ENCODE data around the gene MSH3.
A peak's percentile ranks its signal among the peaks of the same experiment; 100 is the strongest.
"Not testable (repeated sequence)": the region's sequence is repeated elsewhere in the genome, so short reads cannot be mapped to it uniquely, and the experiment has no call there.

Gene MSH3

GRCh38 chr5:80653502-80653901, 950 bp upstream of the MSH3 start:
- H3K4me3 ChIP-seq (ENCODE audit: low read depth, low read length), result peak overlapping the region; percentile 96
- no peak for TF ChIP-seq CTCF (IDR thresholded peaks at IDR 0.05; ENCODE audit: control insufficient read depth, extremely low read depth, insufficient read depth)
- DNase-seq (ENCODE audit: low read depth), result no peak

- TF ChIP-seq CTCF (IDR thresholded peaks at IDR 0.05; ENCODE audit: control insufficient read depth, extremely low read depth, insufficient read depth), result no peak
- no peak for DNase-seq (ENCODE audit: low read depth)
- peak overlapping the region; percentile 96 for H3K4me3 ChIP-seq (ENCODE audit: low read depth, low read length)
These were observed 430 bp upstream of the MSH3 start for GRCh38 chr5:80654054-80654390.

- DNase-seq (ENCODE audit: low read depth), result no peak
- H3K4me3 ChIP-seq (ENCODE audit: low read depth, low read length), result peak overlapping the region; percentile 96
- TF ChIP-seq CTCF (IDR thresholded peaks at IDR 0.05; ENCODE audit: control insufficient read depth, extremely low read depth, insufficient read depth), result no peak
These were observed 851 bp downstream of the MSH3 start for GRCh38 chr5:80655231-80655774.

- no peak for TF ChIP-seq CTCF (IDR thresholded peaks at IDR 0.05; ENCODE audit: control insufficient read depth, extremely low read depth, insufficient read depth)
- no peak for DNase-seq (ENCODE audit: low read depth)
- H3K4me3 ChIP-seq (ENCODE audit: low read depth, low read length), result no peak overlapping the region
These were observed 2.0 kb downstream of the MSH3 start for GRCh38 chr5:80656425-80656824.

GRCh38 chr5:80659106-80659505, 4.7 kb downstream of the MSH3 start:
- DNase-seq (ENCODE audit: low read depth), result no peak
- no peak overlapping the region for H3K4me3 ChIP-seq (ENCODE audit: low read depth, low read length)
- TF ChIP-seq CTCF (IDR thresholded peaks at IDR 0.05; ENCODE audit: control insufficient read depth, extremely low read depth, insufficient read depth), result no peak

- H3K4me3 ChIP-seq (ENCODE audit: low read depth, low read length); DNase-seq (ENCODE audit: low read depth): not testable (repeated sequence)
These were observed 6.2 kb downstream of the MSH3 start for GRCh38 chr5:80660661-80661060.

- DNase-seq (ENCODE audit: low read depth), result no peak
- H3K4me3 ChIP-seq (ENCODE audit: low read depth, low read length), result no peak overlapping the region
- TF ChIP-seq CTCF (IDR thresholded peaks at IDR 0.05; ENCODE audit: control insufficient read depth, extremely low read depth, insufficient read depth), result no peak
These were observed 7.7 kb downstream of the MSH3 start for GRCh38 chr5:80662108-80662507.

All from LNCaP clone FGC (cell line).